ENCODE measurements around the gene KRTAP10-6. TPM values are rescaled to one million over a fixed set of nuclear protein-coding genes. Genes with fewer than 3 reads are reported as not detected.
"Not testable (repeated sequence)": the region's sequence is repeated elsewhere in the genome, so short reads cannot be mapped to it uniquely, and the experiment has no call there.

The KRTAP10-6 gene
- total RNA-seq, 1 experiment from 2014 or later, result not detected

DNA sequence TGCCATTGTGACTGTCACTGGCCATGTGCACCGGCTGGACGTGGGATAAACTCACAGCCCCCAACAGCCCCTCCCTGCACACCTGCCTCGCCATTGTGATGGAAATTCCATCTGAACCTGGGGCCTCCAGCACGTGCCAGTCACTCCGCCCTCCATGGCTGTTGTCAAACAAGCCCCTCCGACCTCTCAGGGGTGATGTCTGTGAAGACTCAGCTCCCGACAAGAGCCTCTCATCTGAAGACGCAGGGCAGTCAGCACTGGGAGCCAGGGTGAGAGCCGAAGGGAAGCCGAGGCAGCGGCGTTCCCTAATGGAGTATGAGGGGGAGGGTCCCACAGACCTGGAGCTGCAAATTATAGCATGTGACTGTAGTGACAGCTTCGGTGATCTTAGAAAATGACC is 39.6 kb downstream of the KRTAP10-6 start:
- no peak for DNase-seq (ENCODE audit: low read depth, low spot score)
- in situ Hi-C loops (cut with HindIII; ENCODE audit: low pct_unique_long_range_greater_than_20kb, low sequenced_read_pairs), result no loop called here

DNA sequence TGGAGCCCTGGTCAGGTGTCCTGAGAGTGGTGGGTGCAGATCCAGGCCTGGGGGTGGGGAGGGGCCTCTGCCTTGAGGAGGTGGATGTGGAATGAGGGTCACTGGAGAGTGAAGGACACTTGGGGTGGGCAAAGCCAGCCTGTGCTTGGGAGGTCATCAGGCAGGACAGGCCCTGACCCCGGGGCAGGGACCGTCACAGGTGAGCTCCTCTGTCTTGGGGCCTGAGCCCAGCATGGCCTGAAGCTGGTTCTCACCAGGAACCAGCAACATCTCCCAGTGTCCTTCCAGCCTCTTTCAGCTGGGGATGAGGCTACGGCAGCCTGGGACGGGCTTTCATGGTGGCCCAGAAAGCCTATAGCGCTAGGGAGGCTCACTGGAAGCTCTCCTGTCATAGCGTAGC is 40.2 kb downstream of the KRTAP10-6 start:
- no peak for DNase-seq (ENCODE audit: low read depth, low spot score)
- in situ Hi-C loops (cut with HindIII; ENCODE audit: low pct_unique_long_range_greater_than_20kb, low sequenced_read_pairs), result no loop called here

DNA sequence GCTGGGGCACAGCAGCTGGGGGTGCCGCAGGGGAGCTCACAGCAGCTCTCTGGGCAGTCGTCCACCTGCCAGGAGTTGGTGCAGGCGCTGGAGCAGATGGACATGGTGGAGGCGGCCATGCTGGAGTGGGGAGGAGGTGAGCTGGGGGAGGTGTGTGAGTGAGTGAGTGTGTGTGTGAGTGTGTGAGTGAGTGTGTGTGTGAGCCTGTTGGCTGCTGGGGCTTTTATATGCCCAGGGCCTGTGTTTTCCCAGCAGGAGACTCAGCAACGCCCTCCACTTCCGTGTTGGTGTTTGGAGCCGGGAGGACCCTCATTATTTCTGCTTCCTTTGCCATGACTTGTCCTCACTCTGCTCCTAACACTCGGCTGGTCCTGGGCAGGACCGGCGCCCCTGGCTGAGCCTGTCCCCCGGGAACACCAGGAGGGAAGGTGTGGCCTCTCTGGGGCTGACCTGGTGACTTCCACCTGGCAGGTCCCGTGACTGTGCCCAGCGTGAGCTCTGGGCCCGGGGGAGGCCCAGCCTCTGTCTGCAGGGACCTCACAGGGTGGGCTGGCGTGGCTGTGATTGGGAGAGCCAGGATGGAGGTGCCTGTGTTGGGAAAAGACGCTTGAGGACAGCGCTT is 40.9 kb downstream of the KRTAP10-6 start, which contains the start of gene KRTAP10-2:
TSS of gene KRTAP10-2 (minus strand) at position 166 of the 622 bp plus-strand sequence. CDS start at position 119, 47 bp downstream.
- no peak for DNase-seq (ENCODE audit: low read depth, low spot score)
- in situ Hi-C loops (cut with HindIII; ENCODE audit: low pct_unique_long_range_greater_than_20kb, low sequenced_read_pairs), result no loop called here

DNA sequence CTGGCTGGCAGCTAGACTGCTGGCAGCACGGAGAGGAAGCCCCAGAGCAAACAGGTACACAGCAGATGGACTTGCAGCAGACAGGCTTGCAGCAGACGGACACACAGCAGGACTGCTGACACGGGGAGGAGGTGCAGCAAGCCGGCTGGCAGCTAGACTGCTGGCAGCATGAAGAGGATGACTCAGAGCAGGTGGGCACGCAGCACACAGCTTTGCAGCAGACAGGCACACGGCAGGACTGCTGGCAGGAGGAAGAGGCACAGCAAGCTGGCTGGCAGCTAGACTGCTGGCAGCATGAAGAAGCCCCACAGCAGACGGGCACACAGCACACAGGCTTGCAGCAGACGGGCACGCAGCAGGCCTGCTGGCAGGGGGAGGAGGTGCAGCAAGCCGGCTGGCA is 41.5 kb downstream of the KRTAP10-6 start:
- in situ Hi-C loops (cut with HindIII; ENCODE audit: low pct_unique_long_range_greater_than_20kb, low sequenced_read_pairs), result no loop called here
- DNase-seq (ENCODE audit: low read depth, low spot score), result no peak

DNA sequence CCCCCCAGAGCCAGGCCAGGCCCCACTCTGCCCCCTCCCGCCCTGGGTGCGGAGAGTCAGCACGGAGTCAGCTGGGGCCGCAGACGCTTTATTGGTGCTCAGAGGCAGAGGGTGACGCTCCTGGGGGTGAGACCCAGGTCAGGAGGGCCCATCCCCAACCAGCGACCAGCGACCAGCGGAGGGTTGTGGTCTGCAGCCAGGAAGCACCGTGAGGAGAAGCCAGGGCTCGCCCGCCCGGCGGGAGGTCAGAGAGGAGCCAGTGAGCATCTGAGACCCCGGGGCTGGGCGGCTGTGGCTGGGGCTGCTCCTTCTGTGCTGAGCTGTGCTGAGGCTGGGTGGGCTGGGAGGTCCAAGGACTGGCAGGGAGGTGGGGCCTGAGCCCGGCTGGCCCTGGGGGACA is 42.0 kb downstream of the KRTAP10-6 start:
- in situ Hi-C loops (cut with HindIII; ENCODE audit: low pct_unique_long_range_greater_than_20kb, low sequenced_read_pairs); DNase-seq (ENCODE audit: low read depth, low spot score): not testable (repeated sequence)

DNA sequence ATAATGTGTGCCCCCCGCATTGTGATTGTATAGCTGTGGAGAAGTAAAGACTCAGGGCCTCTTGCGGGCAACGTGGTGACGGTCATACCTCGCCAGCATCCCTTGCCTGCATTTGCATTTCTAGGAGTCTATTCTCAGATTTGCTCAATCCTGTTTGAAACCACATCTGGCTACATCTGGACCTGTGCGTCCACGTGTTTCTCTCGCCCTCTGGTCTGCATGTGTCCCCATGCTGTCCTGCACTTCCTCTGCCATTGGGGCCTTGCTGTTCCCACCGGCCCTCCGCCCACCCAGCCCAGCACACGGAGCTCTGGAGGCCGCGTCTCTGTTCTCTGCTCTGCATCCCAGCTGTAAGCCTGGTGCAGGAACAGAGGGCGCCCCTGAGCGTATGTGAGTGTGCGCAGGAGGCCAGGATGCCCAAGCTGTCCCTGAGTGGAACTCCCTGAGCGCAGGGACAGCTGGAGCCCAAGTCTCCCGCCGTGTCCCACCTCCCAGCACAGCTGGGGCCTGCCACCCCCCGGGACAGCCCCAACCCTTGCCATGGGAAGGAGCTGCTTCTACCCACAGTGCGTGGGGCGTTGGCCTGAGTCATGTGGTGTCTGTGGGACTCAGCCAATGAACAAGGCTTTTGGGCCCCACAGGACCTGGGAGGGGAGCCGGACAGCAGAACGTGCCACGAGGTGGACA is 42.6 kb downstream of the KRTAP10-6 start:
- in situ Hi-C loops (cut with HindIII; ENCODE audit: low pct_unique_long_range_greater_than_20kb, low sequenced_read_pairs), result no loop called here
- no peak for DNase-seq (ENCODE audit: low read depth, low spot score)

DNA sequence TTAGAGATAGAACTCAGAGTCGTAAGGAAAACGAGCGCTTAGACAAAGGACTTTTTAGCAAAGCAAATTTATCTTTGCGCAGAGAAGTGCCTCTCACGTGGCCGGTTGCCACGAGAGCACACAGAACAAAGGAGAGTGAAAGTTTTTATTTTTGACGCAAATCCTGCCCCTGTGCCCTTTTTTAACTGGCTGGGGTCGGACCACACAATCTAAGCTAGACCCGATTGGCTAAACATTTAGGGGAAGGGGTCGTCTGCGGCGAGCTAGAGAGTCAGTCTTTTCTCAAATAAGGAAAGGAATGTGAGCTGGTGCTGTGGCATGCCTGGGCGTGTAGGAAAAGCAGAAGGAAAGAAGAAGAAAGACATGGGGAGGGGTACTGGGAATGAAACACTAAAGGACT is 43.4 kb downstream of the KRTAP10-6 start:
- no peak for DNase-seq (ENCODE audit: low read depth, low spot score)
- in situ Hi-C loops (cut with HindIII; ENCODE audit: low pct_unique_long_range_greater_than_20kb, low sequenced_read_pairs), result no loop called here

DNA sequence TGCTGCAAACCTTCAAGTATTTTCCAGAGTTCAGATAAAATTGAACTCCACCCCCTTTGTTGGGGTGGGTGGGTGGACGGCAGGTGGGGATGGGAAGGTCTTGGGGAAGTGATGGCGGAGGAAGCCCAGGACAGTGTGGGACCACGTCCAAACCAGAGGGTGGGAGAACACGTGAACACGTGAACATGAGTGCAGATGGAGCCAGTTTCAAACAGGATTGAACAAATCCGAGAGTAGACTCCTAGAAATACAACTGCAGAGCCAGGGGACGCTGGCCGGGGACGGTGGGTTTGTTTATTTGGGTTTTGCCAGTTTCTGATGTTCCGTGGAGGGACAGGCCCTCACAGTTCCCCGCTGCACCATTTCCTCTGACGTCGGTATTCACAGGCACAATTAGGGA is 43.9 kb downstream of the KRTAP10-6 start:
- in situ Hi-C loops (cut with HindIII; ENCODE audit: low pct_unique_long_range_greater_than_20kb, low sequenced_read_pairs), result no loop called here
- DNase-seq (ENCODE audit: low read depth, low spot score), result no peak

DNA sequence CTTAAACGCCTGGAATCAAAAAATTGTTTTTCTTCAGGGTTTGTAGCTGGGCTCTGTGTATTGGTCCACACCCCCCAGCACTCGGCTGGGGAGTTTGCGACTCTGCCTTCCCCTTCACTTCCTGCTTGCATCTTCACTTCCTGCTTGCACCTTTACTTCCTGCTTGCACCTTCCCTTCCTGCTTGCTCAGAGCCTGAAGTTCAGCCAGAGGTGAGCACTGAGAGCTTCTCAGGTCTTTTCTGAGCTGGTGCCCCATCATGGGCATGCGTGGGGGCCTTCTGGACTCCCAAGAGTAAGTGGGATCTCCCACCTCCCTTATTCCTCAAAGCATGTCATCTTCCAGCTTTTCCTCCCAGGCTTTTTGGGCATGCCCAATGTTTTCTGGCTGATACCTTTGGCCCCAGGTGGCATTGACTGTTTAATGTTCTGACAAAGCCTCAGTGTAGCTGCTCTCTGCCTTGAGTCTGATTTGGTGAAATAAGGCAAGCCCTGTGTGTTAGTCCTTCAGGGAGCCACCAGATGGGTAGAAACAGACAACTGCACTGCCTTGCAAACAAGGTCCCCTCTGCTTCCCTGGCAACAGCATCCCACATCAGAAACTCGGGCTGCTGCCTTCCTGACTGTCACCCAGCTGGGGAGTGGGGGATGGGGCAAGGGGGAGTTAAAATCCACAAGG is 44.5 kb downstream of the KRTAP10-6 start:
- in situ Hi-C loops (cut with HindIII; ENCODE audit: low pct_unique_long_range_greater_than_20kb, low sequenced_read_pairs), result no loop called here
- no peak for DNase-seq (ENCODE audit: low read depth, low spot score)

DNA sequence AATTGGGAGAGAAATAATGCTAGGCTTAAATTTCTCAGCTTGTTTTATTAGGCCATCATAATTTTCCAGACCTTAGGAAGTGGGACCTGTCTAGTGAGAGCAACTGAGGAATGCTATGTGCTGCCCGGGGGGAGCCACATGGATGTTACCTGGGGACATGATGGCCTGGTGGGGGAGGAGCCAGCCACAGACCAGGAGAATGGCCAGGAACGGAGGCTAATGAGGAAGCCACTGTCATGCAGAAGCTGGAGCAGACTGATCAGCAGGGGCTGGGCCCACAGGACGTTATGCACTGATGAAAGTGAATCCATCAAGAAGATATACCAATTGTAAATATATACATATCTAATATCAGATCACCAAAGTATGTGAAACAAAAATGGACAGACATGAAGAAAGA is 47.7 kb downstream of the KRTAP10-6 start:
- in situ Hi-C loops (cut with HindIII; ENCODE audit: low pct_unique_long_range_greater_than_20kb, low sequenced_read_pairs), result no loop called here
- no peak for DNase-seq (ENCODE audit: low read depth, low spot score)

DNA sequence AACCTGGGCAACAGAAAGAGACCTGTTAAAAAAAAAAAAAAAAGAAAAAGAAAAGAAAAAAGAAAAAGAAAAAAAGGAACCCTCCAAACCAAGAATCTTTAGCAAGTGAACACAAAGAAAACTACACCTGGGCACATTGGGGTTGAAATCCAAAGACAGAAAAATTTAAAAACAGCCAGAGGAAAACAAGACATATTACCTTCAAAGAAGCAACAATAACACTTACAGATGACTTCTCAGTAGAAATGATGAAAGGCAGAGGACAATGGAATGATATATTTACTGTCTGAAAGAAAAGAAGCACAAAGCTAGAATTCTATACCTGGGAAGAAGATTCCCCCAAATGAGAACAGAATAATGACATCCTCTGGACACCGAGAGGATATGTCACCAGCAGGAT is 49.6 kb downstream of the KRTAP10-6 start:
- DNase-seq (ENCODE audit: low read depth, low spot score), result no peak
- in situ Hi-C loops (cut with HindIII; ENCODE audit: low pct_unique_long_range_greater_than_20kb, low sequenced_read_pairs), result no loop called here

Other genes with a start within 250 kb of the KRTAP10-6 start
- gene TRPM2, start 238.9 kb downstream of the KRTAP10-6 start, total RNA-seq (2014; rRNA removed; shearing (Covaris generic)), result 0.21 and 0.37 TPM in 2 replicates
- 1.5 TPM in 2 replicates for gene LRRC3, start 137.0 kb downstream of the KRTAP10-6 start, total RNA-seq (2014; rRNA removed; shearing (Covaris generic))
- not detected in 2 replicates for gene KRTAP10-1, start 52.3 kb downstream of the KRTAP10-6 start, total RNA-seq (2014; rRNA removed; shearing (Covaris generic))
- gene KRTAP10-2, start 41.0 kb downstream of the KRTAP10-6 start, total RNA-seq (2014; rRNA removed; shearing (Covaris generic)), result not detected in 2 replicates
- gene KRTAP10-3, start 33.7 kb downstream of the KRTAP10-6 start, total RNA-seq (2014; rRNA removed; shearing (Covaris generic)), result not detected in 2 replicates
- gene KRTAP10-4, start 18.8 kb downstream of the KRTAP10-6 start, total RNA-seq (2014; rRNA removed; shearing (Covaris generic)), result not detected in 2 replicates
- gene KRTAP10-5, start 11.9 kb downstream of the KRTAP10-6 start, total RNA-seq (2014; rRNA removed; shearing (Covaris generic)), result not detected in 2 replicates
- gene KRTAP10-7, start 8.1 kb upstream of the KRTAP10-6 start, total RNA-seq (2014; rRNA removed; shearing (Covaris generic)), result not detected in 2 replicates
- gene KRTAP10-8, start 19.6 kb upstream of the KRTAP10-6 start, total RNA-seq (2014; rRNA removed; shearing (Covaris generic)), result not detected in 2 replicates
- not detected in 2 replicates for gene KRTAP10-9, start 34.6 kb upstream of the KRTAP10-6 start, total RNA-seq (2014; rRNA removed; shearing (Covaris generic))
- gene KRTAP10-10, start 44.9 kb upstream of the KRTAP10-6 start, total RNA-seq (2014; rRNA removed; shearing (Covaris generic)), result not detected in 2 replicates
- gene KRTAP10-11, start 53.9 kb upstream of the KRTAP10-6 start, total RNA-seq (2014; rRNA removed; shearing (Covaris generic)), result not detected in 2 replicates
- gene KRTAP12-4, start 62.2 kb upstream of the KRTAP10-6 start, total RNA-seq (2014; rRNA removed; shearing (Covaris generic)), result not detected in 2 replicates
- not detected in 2 replicates for gene KRTAP12-3, start 65.4 kb upstream of the KRTAP10-6 start, total RNA-seq (2014; rRNA removed; shearing (Covaris generic))
- gene KRTAP12-2, start 74.4 kb upstream of the KRTAP10-6 start, total RNA-seq (2014; rRNA removed; shearing (Covaris generic)), result not detected in 2 replicates
- gene KRTAP12-1, start 89.7 kb upstream of the KRTAP10-6 start, total RNA-seq (2014; rRNA removed; shearing (Covaris generic)), result not detected in 2 replicates
- gene KRTAP10-12, start 104.7 kb upstream of the KRTAP10-6 start, total RNA-seq (2014; rRNA removed; shearing (Covaris generic)), result not detected in 2 replicates
- not detected in 2 replicates for gene TSPEAR, start 119.1 kb upstream of the KRTAP10-6 start, total RNA-seq (2014; rRNA removed; shearing (Covaris generic))
- gene UBE2G2, start 209.3 kb upstream of the KRTAP10-6 start, total RNA-seq (2014; rRNA removed; shearing (Covaris generic)), result 53.3 and 53.9 TPM in 2 replicates
- gene SUMO3, start 225.6 kb upstream of the KRTAP10-6 start, total RNA-seq (2014; rRNA removed; shearing (Covaris generic)), result 34.2 and 36.0 TPM in 2 replicates

Measured in SK-MEL-5 (cell line).